ENCODE data around the gene KBTBD4. TPM values are rescaled to one million over a fixed set of nuclear protein-coding genes. Genes with fewer than 3 reads are reported as not detected.

The KBTBD4 gene
- total and polyA plus RNA-seq, 2 of the 13 experiments (the other 11 are each of a cell fraction or from before 2014, with no cell fraction given), result 8.5 to 12.8 TPM

DNA sequence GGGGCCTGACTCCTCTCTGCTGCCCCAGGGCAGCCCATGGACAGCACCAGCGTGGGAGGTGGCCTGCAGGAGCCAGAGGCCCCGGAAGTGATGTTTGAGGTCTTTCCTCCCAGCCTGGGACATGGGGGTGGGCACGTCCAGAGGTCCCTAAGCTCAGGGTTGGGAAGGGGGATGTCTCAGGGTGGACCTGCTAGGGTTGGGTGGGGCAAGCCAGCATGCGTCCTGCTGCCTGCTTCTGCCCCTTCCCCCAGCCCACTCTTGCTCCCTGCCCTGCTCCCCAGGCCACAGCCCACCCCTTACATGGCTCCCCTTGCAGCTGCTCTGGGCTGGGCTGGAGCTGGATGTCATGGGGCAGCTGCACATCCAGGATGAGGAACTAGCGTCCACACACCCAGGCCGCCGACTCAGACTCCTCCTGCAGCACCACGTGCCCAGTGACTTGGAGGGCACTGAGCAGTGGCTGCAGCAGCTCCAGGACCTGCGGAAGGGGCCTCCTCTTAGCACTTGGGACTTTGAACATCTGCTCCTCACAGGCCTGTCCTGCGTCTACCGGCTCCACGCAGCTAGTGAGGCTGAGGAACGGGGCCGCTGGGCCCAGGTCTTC lies 9.1 kb upstream of the KBTBD4 start (continued):
- no peak for TF ChIP-seq ZBTB40 (IDR thresholded peaks at IDR 0.05)
- TF ChIP-seq ZBTB40 (CRISPR knock-in tag; IDR thresholded peaks at IDR 0.05), result no peak
- no peak for TF ChIP-seq NPAS2 (CRISPR knock-in tag; IDR thresholded peaks at IDR 0.05; ENCODE audit: borderline replicate concordance)
- TF ChIP-seq JUN (CRISPR knock-in tag; IDR thresholded peaks at IDR 0.05), result no peak
- no peak for TF ChIP-seq ONECUT2 (CRISPR knock-in tag; IDR thresholded peaks at IDR 0.05)
- TF ChIP-seq RCOR2 (CRISPR knock-in tag; IDR thresholded peaks at IDR 0.05), result no peak
- 0 out of 2 replicates have a peak, but pooled peaks have one; percentile 35 for TF ChIP-seq KLF6 (CRISPR knock-in tag; IDR thresholded peaks at IDR 0.05)
- no peak; the same call in 1 of the 2 replicates for TF ChIP-seq SAP130 (CRISPR knock-in tag; IDR thresholded peaks at IDR 0.05; ENCODE audit: low read depth)
- TF ChIP-seq ZNF567 (CRISPR knock-in tag; IDR thresholded peaks at IDR 0.05; ENCODE audit: borderline replicate concordance), result no peak
- TF ChIP-seq RXRB (CRISPR knock-in tag; IDR thresholded peaks at IDR 0.05; ENCODE audit: borderline replicate concordance), result 0 out of 2 replicates have a peak, but pooled peaks have one; percentile 11
- TF ChIP-seq BRD4 (CRISPR knock-in tag; IDR thresholded peaks at IDR 0.05), result peak; percentile 75; the same call in 1 of the 2 replicates
- peak; percentile 20 for TF ChIP-seq AGO2 (optimal IDR thresholded peaks at IDR 0.05; ENCODE audit: low read depth, low read length)
- peak; percentile 67; the same call in 1 of the 2 replicates for TF ChIP-seq FOXC1 (CRISPR knock-in tag; IDR thresholded peaks at IDR 0.05; ENCODE audit: borderline replicate concordance)
- no peak for TF ChIP-seq PRMT3 (CRISPR knock-in tag; IDR thresholded peaks at IDR 0.05; ENCODE audit: borderline replicate concordance, low read depth)
- no peak for TF ChIP-seq ZBTB37 (CRISPR knock-in tag; IDR thresholded peaks at IDR 0.05)
- TF ChIP-seq, protein P1, sequence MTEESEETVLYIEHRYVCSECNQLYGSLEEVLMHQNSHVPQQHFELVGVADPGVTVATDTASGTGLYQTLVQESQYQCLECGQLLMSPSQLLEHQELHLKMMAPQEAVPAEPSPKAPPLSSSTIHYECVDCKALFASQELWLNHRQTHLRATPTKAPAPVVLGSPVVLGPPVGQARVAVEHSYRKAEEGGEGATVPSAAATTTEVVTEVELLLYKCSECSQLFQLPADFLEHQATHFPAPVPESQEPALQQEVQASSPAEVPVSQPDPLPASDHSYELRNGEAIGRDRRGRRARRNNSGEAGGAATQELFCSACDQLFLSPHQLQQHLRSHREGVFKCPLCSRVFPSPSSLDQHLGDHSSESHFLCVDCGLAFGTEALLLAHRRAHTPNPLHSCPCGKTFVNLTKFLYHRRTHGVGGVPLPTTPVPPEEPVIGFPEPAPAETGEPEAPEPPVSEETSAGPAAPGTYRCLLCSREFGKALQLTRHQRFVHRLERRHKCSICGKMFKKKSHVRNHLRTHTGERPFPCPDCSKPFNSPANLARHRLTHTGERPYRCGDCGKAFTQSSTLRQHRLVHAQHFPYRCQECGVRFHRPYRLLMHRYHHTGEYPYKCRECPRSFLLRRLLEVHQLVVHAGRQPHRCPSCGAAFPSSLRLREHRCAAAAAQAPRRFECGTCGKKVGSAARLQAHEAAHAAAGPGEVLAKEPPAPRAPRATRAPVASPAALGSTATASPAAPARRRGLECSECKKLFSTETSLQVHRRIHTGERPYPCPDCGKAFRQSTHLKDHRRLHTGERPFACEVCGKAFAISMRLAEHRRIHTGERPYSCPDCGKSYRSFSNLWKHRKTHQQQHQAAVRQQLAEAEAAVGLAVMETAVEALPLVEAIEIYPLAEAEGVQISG (CRISPR knock-in tag; IDR thresholded peaks at IDR 0.05), result 0 out of 2 replicates have a peak, but pooled peaks have one; percentile 11
- peak; percentile 40 for TF ChIP-seq ZNF883 (CRISPR knock-in tag; IDR thresholded peaks at IDR 0.05; ENCODE audit: not compliant biosample characterization)
